OCI-LY3 (cell line): Measurements from ENCODE around the gene MAN1A1.

Experiments used
- H2AFZ ChIP-seq: fragments of 200-600, 300-600 bp; shearing (Covaris generic); 2 replicates; pipeline ENCODE4 v1.6.0; 2014; ENCODE audit warnings: antibody characterized with exemption, low read depth, low read length
- H3K27ac ChIP-seq: fragments of 200-600, 300-600 bp; sonication (generic); 2 replicates; pipeline ENCODE4 v1.5.1; 2014; ENCODE audit warnings: mild to moderate bottlenecking, low read length, moderate library complexity, mixed read lengths
- H3K27me3 ChIP-seq: fragments of 200-600, 300-600 bp; sonication (generic); 2 replicates; pipeline ENCODE4 v1.6.1; 2014; ENCODE audit warnings: low read depth, low read length, mixed read lengths
- H3K36me3 ChIP-seq: fragments of 200-600, 300-600 bp; sonication (generic); replicated peaks from 2 replicates; pipeline ENCODE3; 2014; ENCODE audit warnings: low read depth, low read length, mixed read lengths
- H3K4me1 ChIP-seq: fragments of 300-600, 200-600 bp; sonication (generic); 2 replicates; pipeline ENCODE4 v1.6.1; 2014; ENCODE audit warnings: low read length, mixed read lengths
- H3K4me2 ChIP-seq: fragments of 200-600, 300-600 bp; sonication (generic); 2 replicates; pipeline ENCODE4 v1.6.1; 2014; ENCODE audit warnings: low read length, mixed read lengths
- H3K4me3 ChIP-seq: fragments of 300-600, 200-600 bp; sonication (generic); 2 replicates; pipeline ENCODE4 v1.5.1; 2014; ENCODE audit warnings: antibody characterized with exemption, mild to moderate bottlenecking, low read length, moderate library complexity
- H3K79me2 ChIP-seq: fragments of 300-600, 200-600 bp; shearing (Covaris generic); 2 replicates; pipeline ENCODE4 v1.6.1; 2014; ENCODE audit warnings: mild to moderate bottlenecking, low read length, mixed read lengths
- H3K9ac ChIP-seq: fragments of 300-600, 200-600 bp; shearing (Covaris generic); 2 replicates; pipeline ENCODE4 v1.6.0; 2014; ENCODE audit warnings: mild to moderate bottlenecking, low read length, moderate library complexity
- H3K9me3 ChIP-seq: fragments of 200-600, 300-600 bp; shearing (Covaris generic); 2 replicates; pipeline ENCODE4 v1.6.1; 2014; ENCODE audit warnings: low read length, mixed read lengths; ENCODE audit not compliant: insufficient read depth
- H4K20me1 ChIP-seq: fragments of 200-600, 300-600 bp; sonication (generic); 2 replicates; pipeline ENCODE4 v1.6.1; 2016; ENCODE audit warnings: low read length, mixed read lengths; ENCODE audit not compliant: insufficient read depth
- EZH2phosphoT487 ChIP-seq: fragments of 200-600 bp; shearing (Covaris generic); IDR thresholded peaks from 2 replicates; pipeline ENCODE4 v1.6.1; 2018; ENCODE audit warnings: antibody characterized with exemption, mixed run types, low read depth
- TF ChIP-seq, protein P1 (sequence below): fragments of 200-600, 300-600 bp; sonication (generic); IDR thresholded peaks from 2 replicates; pipeline ENCODE4 v1.5.1; 2014; ENCODE audit warnings: antibody characterized with exemption, low read length, low read depth

The MAN1A1 gene

DNA sequence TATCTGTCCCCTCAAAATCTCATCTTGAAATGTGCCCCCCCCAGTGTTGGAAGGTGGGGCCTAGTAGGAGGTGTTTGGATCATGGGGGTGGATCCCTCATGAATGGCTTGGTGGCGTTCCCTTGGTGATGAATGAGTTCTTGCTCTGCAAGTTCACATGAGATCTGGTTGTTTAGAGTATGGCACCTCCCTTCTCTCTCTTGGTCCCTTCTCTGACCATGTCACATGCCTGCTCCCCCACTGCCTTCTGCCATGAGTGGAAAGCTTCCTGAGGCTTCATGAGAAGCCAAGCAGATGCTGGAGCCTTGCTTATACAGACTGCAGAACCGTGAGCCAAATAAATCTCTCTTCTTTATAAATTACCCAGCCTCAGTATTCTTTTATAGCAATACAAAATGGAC is 70.9 kb downstream of the MAN1A1 start:
- Histone ChIP-seq H3K4me3 (no peak overlapping the region), H2AFZ (no peak overlapping the region), H3K36me3 (no peaks in the 10 kb centered on the region), H3K27ac (no peak overlapping the region), H3K4me1 (no peaks in the 10 kb centered on the region; the same call in 1 of the 2 replicates), H3K27me3 (no peaks in the 10 kb centered on the region), H3K79me2 (no peaks in the 10 kb centered on the region), H3K4me2 (no peak overlapping the region), H3K9ac (no peak overlapping the region), H3K9me3 (no peaks in the 10 kb centered on the region), H4K20me1 (no peaks in the 10 kb centered on the region)
- TF ChIP-seq, protein P1, sequence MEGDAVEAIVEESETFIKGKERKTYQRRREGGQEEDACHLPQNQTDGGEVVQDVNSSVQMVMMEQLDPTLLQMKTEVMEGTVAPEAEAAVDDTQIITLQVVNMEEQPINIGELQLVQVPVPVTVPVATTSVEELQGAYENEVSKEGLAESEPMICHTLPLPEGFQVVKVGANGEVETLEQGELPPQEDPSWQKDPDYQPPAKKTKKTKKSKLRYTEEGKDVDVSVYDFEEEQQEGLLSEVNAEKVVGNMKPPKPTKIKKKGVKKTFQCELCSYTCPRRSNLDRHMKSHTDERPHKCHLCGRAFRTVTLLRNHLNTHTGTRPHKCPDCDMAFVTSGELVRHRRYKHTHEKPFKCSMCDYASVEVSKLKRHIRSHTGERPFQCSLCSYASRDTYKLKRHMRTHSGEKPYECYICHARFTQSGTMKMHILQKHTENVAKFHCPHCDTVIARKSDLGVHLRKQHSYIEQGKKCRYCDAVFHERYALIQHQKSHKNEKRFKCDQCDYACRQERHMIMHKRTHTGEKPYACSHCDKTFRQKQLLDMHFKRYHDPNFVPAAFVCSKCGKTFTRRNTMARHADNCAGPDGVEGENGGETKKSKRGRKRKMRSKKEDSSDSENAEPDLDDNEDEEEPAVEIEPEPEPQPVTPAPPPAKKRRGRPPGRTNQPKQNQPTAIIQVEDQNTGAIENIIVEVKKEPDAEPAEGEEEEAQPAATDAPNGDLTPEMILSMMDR: no peak
- TF ChIP-seq EZH2phosphoT487: no peak

DNA sequence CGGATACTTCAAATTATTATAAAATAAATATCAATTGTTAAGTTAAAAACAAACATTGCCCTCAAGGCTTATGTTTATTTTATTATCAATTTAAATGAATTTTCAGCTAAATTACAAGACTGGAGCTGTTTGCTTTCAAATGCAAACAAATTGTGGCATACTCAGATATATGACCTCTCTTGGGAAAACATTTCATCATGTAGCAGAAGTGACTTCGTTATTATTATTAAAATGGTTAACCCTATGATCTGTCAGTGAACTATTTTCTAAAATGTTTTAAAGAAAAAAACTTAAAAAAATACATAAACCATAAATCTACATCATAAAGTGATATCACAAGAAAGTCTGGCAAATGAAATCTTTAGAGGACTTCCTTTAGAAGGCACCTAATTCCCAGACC is 72.5 kb downstream of the MAN1A1 start:
- H3K36me3 ChIP-seq: no peaks in the 10 kb centered on the region
- H3K4me2 ChIP-seq: no peak overlapping the region
- H3K27me3 ChIP-seq: no peaks in the 10 kb centered on the region
- H3K4me1 ChIP-seq: no peaks in the 10 kb centered on the region
- H2AFZ ChIP-seq: no peak overlapping the region
- no peak overlapping the region for H3K27ac ChIP-seq
- no peak overlapping the region for H3K4me3 ChIP-seq
- no peaks in the 10 kb centered on the region for H4K20me1 ChIP-seq
- TF ChIP-seq, protein P1: no peak
- TF ChIP-seq EZH2phosphoT487: no peak
- H3K79me2 ChIP-seq: no peaks in the 10 kb centered on the region
- H3K9ac ChIP-seq: no peak overlapping the region
- H3K9me3 ChIP-seq: no peaks in the 10 kb centered on the region

DNA sequence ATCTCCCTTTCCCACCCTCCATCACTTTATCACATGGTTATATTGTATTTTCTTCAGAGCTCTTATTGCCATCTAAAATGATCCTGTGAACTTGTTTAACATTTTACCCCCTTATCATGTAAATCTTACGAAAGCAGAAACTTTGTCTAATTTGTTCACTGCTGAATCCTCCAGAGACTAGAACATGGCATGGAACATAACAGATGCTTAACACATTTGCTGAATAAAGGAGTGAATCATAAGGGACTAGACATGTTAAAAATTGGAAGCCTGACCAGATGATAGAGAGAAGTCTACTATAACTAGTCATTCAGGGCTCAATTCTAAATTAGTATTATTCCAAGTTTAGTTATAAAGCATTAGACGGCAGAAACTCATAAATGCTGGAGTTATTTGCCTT is 73.3 kb downstream of the MAN1A1 start:
- no peak overlapping the region for H3K9ac ChIP-seq
- H3K27ac ChIP-seq: no peak overlapping the region
- H3K4me3 ChIP-seq: no peak overlapping the region
- no peak overlapping the region for H3K4me2 ChIP-seq
- H3K9me3 ChIP-seq: no peaks in the 10 kb centered on the region
- no peaks in the 10 kb centered on the region for H3K27me3 ChIP-seq
- TF ChIP-seq, protein P1: no peak
- TF ChIP-seq EZH2phosphoT487: no peak
- H3K36me3 ChIP-seq: no peaks in the 10 kb centered on the region
- no peaks in the 10 kb centered on the region for H4K20me1 ChIP-seq
- H3K79me2 ChIP-seq: no peaks in the 10 kb centered on the region
- no peak overlapping the region for H2AFZ ChIP-seq
- H3K4me1 ChIP-seq: no peaks in the 10 kb centered on the region

DNA sequence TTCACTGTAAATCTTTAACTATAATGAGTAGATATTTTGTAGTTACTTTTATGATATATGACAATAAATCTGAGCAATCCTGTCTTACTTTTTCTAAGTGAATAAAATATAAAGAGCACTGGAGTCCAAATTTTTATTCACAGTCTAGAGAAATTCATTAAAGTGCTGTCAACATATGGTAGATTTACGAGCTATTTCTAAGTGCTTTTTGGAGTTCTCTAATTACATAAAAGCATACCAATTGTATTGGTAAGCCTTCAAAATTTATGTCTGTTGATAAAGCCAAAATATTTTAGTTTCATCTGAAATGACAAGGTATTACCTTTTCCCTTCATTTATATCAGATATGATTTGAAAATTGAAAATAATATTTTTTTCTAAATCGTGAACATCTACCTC is 75.4 kb downstream of the MAN1A1 start:
- H3K79me2 ChIP-seq: no peaks in the 10 kb centered on the region
- no peak overlapping the region for H3K4me3 ChIP-seq
- no peak overlapping the region for H3K27ac ChIP-seq

More for the DNA sequence above, 75.4 kb downstream of the MAN1A1 start:
- Histone ChIP-seq H3K9me3 (peaks cover 5% of the 10 kb centered on the region; the same call in 1 of the 2 replicates), H3K27me3 (no peaks in the 10 kb centered on the region), H2AFZ (no peak overlapping the region), H3K4me1 (no peaks in the 10 kb centered on the region), H4K20me1 (no peaks in the 10 kb centered on the region), H3K4me2 (no peak overlapping the region), H3K9ac (no peak overlapping the region), H3K36me3 (peaks cover 4% of the 10 kb centered on the region)
- TF ChIP-seq, protein P1: no peak
- no peak for TF ChIP-seq EZH2phosphoT487
